HG02973 (cell line): ENCODE data around the gene AOC3.
"Not testable (repeated sequence)": the region's sequence is repeated elsewhere in the genome, so short reads cannot be mapped to it uniquely, and the experiment has no call there.

Experiments
- ATAC-seq: cut with Tn5 transposase; IDR thresholded peaks from one replicate; pipeline ENCODE4 v1.9.1; 2021; ENCODE audit warnings: moderate library complexity; ENCODE audit not compliant: unreplicated experiment

Gene AOC3

GRCh38 chr17:42866631-42867575 lies 15.9 kb downstream of the AOC3 start:
- no peak for ATAC-seq

DNA sequence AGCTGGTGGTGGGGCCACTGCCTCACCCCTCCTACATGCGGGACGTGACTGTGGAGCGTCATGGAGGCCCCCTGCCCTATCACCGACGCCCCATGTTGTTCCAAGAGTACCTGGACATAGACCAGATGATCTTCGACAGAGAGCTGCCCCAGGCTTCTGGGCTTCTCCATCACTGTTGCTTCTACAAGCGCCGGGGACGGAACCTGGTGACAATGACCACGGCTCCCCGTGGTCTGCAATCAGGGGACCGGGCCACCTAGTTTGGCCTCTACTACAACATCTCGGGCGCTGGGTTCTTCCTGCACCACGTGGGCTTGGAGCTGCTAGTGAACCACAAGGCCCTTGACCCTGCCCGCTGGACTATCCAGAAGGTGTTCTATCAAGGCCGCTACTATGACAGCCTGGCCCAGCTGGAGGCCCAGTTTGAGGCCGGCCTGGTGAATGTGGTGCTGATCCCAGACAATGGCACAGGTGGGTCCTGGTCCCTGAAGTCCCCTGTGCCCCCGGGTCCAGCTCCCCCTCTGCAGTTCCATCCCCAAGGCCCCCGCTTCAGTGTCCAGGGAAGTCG lies 16.8 kb downstream of the AOC3 start:
- not testable (repeated sequence) for ATAC-seq

DNA sequence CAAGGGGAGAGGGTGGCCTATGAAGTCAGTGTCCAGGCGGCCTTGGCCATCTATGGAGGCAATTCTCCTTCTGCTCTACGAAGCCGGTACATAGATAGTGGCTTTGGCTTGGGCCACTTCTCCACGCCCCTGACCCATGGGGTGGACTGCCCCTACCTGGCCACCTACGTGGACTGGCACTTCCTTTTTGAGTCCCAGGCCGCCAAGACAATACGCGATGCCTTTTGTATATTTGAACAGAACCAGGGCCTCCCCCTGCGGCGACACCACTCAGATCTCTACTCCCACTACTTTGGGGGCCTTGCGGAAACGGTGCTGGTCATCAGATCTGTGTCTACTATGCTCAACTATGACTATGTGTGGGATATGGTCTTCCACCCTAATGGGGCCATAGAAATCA lies 17.3 kb downstream of the AOC3 start:
- no peak for ATAC-seq

- ATAC-seq: no peak
These were observed 20.6 kb downstream of the AOC3 start for GRCh38 chr17:42871647-42872046.

DNA sequence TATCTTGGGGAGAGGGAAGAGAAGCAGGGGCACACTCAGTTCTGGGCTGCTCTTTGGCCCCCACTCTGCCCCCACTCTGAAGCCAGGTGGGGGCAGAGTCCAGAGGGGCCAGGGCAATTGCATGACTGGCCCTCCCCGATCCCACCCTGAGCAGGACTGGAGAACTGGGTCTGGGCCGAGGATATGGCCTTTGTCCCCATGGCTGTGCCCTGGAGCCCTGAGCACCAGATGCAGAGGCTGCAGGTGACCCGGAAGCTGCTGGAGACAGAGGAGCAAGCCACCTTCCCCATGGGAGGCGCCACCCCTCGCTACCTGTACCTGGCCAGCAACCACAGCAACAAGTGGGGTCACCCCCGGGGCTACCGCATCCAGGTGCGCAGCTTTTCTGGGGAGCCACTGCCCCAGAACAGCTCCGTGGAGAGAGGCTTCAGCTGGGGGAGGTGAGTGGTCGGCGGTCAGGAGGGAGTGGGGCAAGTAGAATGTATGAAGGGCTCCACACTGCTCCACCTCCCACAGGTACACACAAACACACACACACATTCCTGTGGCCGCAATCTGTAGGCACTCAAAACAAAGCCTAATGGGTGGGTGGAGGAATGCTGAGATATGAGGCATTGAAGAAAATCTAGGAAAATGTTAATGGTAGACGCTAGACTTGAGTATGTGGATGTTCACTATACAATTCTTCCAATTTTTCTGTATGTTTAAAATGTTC lies 21.4 kb downstream of the AOC3 start:
- no peak for ATAC-seq

- ATAC-seq: no peak
These were observed 22.3 kb downstream of the AOC3 start for GRCh38 chr17:42873315-42873714.

DNA sequence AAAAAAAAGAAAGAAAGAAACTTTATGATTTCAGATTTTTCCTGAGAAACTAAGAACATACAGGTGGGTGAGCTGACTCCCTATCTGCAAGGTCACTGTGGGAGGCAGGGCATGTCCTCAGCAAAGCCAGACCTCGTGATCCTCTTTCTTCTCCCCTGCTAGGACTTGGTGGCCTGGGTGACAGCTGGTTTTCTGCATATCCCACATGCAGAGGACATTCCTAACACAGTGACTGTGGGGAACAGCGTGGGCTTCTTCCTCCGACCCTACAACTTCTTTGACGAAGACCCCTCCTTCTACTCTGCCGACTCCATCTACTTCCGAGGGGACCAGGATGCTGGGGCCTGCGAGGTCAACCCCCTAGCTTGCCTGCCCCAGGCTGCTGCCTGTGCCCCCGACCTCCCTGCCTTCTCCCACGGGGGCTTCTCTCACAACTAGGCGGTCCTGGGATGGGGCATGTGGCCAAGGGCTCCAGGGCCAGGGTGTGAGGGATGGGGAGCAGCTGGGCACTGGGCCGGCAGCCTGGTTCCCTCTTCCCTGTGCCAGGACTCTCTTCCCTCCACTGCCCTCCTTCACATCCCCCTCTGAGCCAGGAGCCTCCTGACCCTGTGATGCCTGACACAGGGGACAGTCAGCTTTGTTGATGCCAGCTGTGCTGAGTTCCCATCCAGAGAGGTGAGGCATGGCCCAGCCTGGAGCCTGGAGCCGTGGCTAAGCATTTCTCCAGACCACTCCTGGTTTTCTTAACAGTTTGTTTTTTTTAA lies 23.1 kb downstream of the AOC3 start:
- not testable (repeated sequence) for ATAC-seq

DNA sequence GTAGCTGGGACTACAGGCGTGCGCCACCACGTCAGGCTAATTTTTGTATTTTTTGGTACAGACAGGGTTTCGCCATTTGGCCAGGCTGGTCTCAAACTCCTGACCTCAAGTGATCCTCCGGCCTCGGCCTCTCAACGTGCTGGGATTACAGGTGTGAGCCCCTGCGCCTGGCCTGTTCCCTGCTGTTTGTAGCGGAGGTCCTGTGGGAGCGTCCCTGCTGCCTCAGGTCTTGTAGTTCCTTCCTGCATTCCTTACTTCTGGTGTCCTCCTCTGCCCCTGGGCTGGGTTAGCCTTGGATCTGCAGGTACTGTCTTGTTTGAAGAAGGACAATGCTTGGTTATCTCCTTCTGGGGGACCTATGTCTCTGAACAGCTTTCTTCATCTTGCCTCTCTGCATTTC lies 26.0 kb downstream of the AOC3 start:
- ATAC-seq: no peak

DNA sequence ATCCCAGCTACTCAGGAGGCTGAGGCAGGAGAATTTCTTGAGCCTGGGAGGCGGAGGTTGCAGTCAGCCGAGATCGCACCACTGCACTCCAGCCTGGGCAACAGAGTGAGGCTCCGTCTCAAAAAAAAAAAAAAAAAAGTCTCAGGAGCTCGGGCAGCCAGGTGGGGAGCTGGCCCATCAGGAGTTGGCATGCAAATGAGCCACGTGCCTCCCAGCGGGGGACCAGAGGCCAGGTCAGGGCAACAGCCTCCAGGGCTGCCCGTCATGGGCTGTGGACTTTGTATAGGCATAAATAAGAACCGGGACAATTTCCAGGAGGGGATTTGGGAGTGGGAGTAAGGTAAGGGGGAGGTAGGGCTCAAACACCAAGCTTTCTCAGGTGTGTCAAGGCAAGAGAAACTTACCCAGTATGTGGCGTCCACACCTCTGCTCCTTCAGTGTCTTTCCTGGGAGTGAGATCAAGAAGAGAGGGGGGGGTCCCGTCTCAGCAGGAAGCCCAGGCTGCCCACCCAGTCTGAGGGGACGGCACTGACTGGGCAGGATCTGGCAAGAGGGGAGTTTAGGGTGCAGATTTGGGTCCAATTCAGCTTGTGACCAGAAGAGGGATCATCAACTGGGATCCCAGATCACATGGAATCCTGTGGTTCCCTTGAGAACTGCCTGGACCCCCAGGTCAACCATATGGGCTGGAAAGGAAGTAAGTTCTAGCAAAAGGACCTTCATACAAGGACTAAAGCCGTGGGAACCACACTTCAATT lies 27.3 kb downstream of the AOC3 start:
- no peak for ATAC-seq

GRCh38 chr17:42878924-42879595 lies 28.1 kb downstream of the AOC3 start:
- ATAC-seq: no peak

DNA sequence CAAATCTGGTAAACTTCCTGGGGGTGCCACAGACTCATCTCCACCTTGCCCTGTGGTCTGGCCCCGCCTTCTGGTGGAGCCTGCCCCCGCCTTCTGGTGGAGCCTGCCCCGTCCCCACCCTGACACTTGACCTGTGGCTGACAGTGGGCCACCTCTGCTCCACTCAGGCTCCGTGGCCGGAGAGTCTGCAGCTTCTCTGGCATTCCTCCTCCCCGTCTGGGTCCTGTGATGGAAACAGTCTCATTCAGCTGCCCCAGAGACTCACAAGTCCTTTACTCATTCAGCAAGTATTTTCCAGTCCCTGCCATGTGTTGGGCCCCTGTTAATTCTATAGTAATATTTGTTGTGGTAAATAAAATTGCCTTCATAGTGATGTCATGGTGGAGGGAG lies 28.6 kb downstream of the AOC3 start:
- ATAC-seq: no peak

- no peak for ATAC-seq
These were observed 29.8 kb downstream of the AOC3 start for GRCh38 chr17:42880776-42881310.

DNA sequence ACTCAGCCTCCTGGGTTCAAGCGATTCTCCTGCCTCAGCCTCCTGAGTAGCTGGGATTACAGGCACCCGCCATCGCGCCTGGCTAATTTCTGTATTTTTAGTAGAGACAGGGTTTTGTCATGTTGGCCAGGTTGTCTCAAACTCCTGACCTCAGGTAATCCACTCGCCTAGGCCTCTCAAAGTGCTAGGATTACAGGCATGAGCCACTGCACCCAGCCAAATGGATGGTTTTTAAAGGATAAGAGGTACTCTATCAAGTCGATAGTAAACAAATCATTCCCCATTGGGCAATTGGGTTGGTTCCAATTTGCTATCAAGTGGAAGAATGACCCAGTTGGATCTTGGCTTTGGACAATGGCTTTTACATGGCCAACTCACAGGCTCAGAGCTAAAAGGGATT lies 30.7 kb downstream of the AOC3 start:
- not testable (repeated sequence) for ATAC-seq

DNA sequence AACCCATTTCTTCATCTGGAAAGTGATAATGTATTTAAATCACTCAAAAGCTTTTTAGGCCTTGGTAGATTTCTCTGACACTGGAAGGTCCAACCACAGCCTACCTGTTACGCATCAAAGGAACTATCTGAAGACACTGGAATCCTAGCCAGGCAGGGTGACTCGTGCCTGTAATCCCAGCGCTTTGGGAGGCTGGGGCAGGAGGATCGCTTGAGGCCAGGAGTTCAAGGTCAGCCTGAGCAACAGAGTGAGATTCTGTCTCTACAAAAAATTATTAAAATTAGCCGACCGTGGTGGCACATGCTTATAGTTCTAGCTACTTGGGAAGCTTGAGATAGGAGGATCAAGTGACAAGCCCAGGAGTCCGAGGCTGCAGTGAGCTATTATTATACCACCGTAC lies 31.2 kb downstream of the AOC3 start:
- no peak for ATAC-seq

DNA sequence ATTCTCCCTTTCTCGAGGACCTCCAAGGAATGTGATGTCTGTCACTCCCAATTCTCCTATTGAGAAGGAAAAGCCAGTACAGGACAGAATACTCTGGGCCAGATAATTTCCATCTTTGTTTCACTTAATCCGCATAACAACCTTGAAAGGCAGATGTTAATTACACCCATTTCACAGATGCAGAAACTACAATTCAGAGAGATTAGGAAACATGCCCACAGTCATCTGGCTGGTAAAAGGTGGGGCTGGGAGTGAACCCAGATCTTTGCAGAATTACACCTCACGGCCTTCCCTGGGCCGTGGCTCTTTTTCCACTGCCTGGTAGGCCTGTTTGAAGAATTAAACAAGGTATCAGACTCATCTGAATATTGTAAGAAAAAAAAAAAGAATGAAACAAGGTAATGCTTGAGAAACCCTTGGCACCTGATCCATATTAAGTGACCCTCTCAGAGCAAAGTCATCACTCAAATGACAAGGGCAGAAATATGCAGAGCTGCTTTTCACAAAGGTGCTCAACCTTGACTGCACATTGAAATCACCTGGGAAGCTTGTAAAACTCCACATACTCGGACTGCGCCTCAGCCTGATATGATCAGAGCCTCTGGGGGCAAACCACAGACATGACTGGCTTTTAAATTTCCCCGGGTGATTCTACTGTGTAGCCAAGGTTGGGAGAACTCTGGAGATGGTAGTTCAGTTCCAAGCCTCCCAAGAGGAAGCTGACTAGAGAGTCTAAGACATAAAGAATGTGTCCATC lies 33.0 kb downstream of the AOC3 start:
- no peak for ATAC-seq

DNA sequence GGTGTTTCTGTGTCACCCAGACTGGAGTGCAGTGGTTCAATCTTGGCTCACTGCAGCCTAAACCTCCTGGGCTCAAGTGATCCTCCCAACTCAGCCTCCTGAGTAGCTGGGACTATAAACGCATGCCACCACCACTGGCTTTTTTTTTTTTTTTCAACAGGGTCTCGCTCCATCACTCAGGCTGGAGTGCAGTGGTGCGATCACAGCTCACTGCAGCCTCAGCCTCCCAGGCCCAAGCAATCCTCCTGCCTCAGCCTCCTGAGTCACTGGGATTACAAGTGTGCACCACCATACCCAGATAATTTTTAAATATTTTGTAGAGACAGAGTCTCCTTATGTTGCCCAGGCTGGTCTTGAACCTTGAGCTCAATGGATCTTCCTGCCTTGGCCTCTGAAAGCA lies 34.8 kb downstream of the AOC3 start:
- not testable (repeated sequence) for ATAC-seq

DNA sequence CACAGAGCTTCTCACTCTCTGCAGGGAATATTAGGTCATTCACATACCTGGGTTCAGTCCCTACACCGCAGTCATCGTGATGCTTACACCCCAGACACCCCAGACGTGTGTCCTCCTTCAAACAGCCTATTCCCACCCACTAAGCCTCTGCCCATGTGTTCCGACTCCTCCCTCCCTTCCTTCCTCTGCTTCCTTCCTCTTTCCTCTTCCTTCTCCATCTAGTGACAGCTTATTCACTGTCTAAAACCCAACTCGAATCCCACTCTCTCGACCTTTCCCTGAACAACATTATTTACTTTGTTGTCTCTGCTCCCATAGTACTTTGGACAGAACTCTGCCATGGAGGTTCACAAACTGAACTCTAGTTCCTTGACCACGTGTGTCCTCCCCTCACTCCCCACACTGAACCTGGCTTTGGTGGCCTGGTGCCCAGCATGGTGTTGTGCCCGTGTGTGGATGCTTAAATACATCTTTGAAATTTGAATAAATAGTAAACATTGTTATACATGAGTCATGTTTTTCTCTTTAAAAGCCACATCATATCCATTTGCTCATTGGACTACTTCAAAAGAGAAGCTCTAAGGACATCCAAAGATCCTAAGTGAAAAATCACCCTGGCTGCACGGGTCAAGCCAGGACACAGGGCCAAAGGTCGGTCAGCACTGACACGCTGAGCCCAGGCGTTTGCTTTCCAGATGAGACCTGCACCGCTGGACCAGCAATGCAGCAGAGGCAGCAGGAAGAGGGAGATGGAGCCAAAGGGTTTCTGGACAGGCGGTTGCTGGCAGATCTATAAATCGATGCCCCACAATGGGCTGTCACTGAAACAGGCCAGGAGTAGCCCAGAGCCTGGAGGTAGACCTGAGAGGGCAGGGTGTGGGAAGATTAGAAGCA lies 35.5 kb downstream of the AOC3 start:
- no peak for ATAC-seq

GRCh38 chr17:42889809-42890208 lies 38.8 kb downstream of the AOC3 start:
- ATAC-seq: no peak
